Fibroblast of skin of abdomen (primary cell): ENCODE data around the gene ENTPD2.
"Not testable (repeated sequence)": the region's sequence is repeated elsewhere in the genome, so short reads cannot be mapped to it uniquely, and the experiment has no call there.

Experiments
- DNase-seq: peaks from one replicate; pipeline ENCODE4 v3.0.0-alpha.2; 2013

ENTPD2 gene

GRCh38 chr9:137064027-137064879 lies 10.4 kb upstream of the ENTPD2 start:
- DNase-seq = peak; percentile 31

- no peak for DNase-seq
Observed at GRCh38 chr9:137063311-137064026, 9.6 kb upstream of the ENTPD2 start.

- not testable (repeated sequence) for DNase-seq
Observed at GRCh38 chr9:137062798-137063197, 8.9 kb upstream of the ENTPD2 start.

DNA sequence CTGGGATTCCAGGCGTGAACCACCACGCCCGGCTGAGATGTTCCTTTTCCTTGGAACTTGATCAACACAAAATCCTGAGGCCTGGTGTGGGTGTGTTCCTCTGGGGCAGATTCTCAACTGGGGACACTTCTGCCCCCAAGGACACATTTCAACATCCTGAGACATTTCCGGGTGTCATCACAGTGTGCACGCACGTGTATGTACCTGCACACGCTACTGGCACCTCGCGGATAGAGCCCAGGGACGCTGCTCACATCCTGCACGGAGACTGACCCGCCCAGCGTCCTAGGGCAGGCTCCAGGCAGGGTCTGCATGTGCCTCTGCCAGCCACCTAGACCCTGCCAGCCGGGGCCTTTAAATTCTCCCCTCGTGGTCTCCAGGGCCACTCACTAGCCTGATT lies 8.5 kb upstream of the ENTPD2 start:
- DNase-seq = no peak

DNA sequence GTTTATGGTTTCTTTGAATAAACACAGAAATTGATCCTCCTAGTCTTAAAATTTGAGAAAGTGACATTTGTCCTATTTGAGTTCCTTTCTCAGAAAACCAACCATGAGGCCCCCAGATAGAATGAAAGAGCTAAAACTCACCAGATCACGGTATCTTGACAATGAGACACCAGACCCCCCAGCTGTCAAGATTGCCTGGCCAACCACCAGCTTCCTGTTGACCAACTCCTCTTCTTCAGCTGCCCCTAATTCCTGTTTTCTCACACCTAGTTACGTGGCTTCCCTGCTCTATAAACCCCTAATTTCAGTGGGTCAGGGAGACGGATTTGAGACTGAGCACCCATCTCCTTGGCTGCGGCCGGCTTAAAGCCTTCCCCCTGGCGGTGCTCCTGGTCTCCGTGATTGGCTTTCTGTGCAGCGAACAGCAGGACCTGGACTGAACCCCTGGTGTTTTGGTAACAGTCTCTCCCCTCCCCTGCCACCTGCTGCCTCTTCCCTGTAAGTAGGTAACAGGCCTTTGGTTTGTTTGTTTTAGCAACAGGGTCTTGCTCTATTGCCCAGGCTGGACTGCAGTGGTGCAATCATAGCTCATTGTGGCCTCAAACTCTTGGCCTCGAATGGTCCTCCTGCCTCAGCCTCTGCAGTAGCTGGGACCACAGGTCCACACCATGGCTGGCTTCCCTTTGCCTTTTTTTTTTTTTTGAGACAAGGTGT lies 4.8 kb upstream of the ENTPD2 start:
- no peak for DNase-seq

GRCh38 chr9:137057545-137057944 lies 3.7 kb upstream of the ENTPD2 start:
- no peak for DNase-seq

- DNase-seq = no peak
Observed at GRCh38 chr9:137056739-137057415, 3.0 kb upstream of the ENTPD2 start.

- peak; percentile 44 for DNase-seq
Observed at GRCh38 chr9:137055385-137056364, 1.8 kb upstream of the ENTPD2 start.

GRCh38 chr9:137054932-137055384 lies 1.1 kb upstream of the ENTPD2 start:
- DNase-seq = no peak

DNA sequence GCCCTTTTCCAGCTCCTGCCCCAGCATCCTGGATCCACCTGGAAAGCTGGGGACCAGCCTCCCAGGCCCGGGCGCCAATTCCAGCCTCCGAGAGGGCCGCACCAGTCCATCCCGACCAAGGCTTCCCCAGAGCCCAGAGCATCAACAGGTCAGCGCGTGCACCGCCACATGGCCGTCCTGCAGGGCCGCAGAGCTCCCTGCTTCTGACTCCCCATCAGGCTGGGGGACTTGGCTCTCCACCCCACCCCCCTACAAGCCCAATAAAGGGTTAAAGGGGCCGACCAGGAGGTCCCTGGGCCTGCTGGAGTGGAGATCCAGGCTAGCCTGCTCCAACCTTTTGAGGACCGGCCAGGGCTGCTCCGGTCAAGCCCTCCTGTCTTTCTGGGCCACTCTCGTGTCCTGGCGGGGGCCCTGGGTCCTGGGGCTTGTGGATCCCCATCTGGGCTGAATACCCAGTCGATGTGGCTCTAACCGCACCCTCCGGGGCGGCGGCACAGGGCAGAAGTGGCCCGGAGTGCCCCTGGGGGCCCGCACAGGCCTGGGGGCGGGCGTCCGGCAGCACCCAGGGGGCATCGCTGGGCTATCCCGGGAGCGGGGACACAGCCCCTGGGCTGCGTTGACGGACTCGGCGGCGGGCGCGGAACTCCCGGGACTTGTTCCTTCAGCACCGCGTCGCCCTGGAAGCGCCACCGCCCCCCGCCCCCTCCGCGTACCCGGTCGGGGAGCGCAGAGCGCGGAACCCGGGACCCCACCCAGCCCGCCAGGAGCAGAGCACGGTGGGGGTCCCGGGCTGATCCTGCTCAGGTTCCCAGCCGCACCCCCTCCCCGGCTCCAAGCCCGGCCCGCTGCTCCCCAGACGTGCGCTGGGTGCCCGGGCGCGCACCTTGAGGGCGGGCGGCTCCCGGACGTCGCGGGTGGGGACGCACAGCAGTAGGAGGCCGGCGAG lies 590 bp downstream of the ENTPD2 start:
- no peak for DNase-seq

GRCh38 chr9:137052293-137052692 lies 1.6 kb downstream of the ENTPD2 start:
- DNase-seq = no peak

DNA sequence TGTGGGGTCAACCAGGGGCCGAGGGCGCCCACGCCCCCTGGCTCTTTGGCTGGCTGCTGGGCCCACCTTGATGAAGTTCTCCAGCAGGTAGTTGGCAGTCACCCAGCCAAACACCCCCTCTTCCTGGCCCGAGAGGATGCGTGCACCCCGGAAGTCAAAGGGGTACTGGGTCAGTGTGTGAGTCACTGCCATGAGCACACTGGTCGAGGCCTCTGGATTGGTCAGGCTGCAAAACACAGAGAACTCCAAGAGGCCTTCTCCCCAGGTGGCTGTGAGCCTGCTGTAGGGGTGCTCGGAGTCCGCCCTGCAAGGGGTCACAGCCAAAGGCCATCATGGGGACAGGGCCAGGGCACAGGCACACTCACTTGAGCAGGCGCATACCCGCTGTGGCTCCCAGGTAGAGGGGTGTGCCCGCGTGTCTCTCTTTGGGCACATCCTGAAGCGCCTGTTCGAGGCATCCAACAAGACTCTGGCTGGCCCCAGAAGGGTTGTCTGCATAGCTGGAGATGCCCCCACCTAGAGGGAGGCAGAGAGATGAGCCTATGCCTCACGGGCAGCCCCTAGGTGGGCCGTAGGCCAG lies 2.6 kb downstream of the ENTPD2 start:
- no peak for DNase-seq

- DNase-seq = no peak
Observed at GRCh38 chr9:137050570-137050969, 3.3 kb downstream of the ENTPD2 start.

DNA sequence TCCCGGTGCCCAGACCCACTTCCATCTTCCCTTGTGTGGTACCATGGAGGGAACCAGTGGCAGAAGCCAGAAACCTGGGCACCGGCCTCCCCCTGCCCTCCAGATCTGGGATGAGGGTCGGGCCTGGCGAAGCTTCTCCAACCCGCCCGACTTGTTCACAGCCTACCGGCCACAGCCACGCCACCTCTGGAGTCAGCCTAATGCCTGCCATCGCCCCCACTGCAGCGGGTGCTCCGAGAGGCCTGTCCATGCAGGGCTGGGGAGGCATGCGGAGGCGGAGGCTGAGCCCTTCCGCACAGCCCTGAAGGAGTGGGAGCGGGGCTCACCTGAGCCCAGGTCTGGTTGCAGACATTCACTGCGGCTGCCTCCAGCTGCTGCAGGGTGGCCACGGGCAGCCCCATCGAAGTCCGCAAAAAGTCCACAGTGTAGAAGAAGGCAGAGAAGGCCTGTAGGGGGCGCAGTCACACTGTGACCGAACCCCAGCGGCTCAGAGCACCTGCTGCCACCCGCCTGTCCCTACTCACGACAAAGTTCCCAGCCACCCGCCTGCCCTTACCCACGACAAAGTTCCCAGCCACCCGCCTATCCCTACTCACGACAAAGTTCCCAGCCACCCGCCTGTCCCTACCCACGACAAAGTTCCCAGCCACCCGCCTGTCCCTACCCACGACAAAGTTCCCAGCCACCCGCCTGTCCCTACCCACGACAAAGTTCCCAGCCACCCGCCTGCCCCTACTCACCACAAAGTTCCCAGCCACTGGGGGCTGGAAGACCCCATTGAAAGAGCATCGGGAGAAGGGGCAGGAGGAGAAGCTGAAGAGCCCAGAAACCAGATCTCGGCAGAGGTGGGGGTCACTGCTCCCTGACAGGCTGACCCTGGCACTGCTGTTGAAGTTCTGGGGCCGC lies 4.1 kb downstream of the ENTPD2 start:
- peak; percentile 15 for DNase-seq

DNA sequence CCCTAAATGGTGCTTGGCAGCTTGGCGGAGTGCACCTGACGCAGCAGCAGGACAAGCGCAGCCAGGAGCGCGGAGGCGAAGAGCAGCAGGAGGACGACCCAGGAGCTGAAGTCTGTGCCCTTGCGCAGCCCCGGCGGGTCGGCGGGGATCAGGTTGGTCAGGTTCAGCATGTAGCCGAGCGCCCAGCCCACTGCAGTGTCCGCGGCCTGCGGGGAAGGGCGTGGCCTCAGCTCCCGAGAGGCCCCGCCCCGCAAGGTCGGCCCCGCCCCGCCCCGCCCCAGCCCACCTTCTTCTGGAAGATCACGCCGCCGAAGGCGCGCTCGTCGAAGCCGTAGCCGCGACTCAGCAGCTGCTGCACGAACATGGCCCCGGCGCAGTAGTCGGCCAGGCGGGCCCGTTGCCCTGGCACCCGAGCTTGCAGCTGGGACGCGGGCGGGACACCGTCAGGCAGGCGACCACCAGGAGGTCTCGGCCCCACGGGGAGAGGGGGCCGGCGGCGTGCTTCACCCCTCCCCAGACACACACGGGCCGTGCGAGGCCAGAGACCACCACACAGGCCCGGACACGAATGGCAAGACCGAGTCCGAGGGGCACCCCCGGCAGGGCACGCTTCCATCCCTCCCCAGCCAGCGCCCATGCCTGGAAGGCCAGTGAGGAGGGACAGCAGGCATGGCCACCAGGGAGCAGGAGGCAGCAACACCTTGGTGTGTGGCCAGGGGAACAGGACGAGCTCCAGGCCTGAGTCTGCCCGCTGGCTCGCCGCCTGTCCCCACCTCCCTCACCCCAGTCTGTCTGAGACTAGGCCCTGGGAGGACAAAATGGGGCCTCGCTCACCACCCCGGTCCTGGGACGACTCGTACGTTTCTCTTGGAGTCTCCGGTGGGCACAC lies 5.0 kb downstream of the ENTPD2 start:
- DNase-seq = no peak

DNA sequence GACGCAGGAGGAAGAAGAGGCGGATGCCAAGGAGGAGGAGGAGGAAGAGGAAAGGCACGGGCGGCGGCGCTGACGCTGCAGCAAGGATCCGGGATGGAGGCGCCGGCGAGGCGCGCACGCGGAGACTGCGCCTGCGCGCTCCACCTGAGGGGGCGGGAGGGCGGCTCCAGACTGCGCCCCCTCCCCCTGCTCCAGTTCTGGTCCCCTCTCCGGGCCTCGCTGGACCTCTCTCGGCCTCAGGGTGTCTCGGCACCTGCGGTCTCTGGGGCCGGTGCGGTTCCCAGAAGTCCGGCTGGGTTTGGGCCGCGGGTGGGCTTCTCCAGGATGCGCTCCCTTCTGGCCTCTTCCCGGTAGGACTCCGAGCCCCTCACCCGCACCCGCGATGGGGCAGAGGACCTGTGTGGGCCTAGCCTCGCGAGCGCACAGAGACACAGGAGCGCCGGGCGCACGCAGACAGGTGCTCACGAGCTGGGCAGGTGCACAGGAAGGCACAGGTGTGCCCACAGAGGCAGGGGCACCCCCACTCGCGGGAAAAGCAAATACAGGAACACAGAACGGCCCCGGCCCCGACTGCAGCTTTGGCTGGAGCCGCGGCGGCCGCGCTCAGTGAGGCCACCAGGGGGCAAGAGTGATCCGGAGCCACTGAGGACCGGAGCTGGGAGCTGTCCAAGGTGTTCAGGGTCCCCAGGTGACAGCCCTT lies 7.6 kb downstream of the ENTPD2 start, which contains the start of gene NPDC1:
Gene NPDC1 (minus strand): TSS at position 90 of the 700 bp plus-strand sequence. CDS start 188 bp downstream, outside the sequence.
- DNase-seq = peak; percentile 54
